Measurements from ENCODE around the gene CSF2RB.
A peak's percentile ranks its signal among the peaks of the same experiment; 100 is the strongest.

CSF2RB gene

GRCh38 chr22:36913427-36914389, at the start of gene CSF2RB:
Gene CSF2RB (plus strand): TSS chr22:36913628. CDS start chr22:36922208, 8,580 bp downstream.
- peak; percentile 6 for DNase-seq

- DNase-seq = no peak
Measured at GRCh38 chr22:36863979-36864378, 49.4 kb upstream of the CSF2RB start.

GRCh38 chr22:36864454-36865215, 48.8 kb upstream of the CSF2RB start:
- DNase-seq = no peak

- no peak for DNase-seq
Measured at GRCh38 chr22:36865346-36865745, 48.1 kb upstream of the CSF2RB start.

- DNase-seq = no peak
Measured at GRCh38 chr22:36867695-36868094, 45.7 kb upstream of the CSF2RB start.

GRCh38 chr22:36868546-36869181, 44.8 kb upstream of the CSF2RB start:
- no peak for DNase-seq

- DNase-seq = no peak
Measured at GRCh38 chr22:36870250-36870649, 43.2 kb upstream of the CSF2RB start.

GRCh38 chr22:36871669-36872081, 41.8 kb upstream of the CSF2RB start:
- no peak for DNase-seq

GRCh38 chr22:36872084-36872483, 41.3 kb upstream of the CSF2RB start:
- no peak for DNase-seq

GRCh38 chr22:36872866-36873498, 40.4 kb upstream of the CSF2RB start:
- DNase-seq = no peak

GRCh38 chr22:36873614-36874308, 39.7 kb upstream of the CSF2RB start:
- DNase-seq = peak; percentile 27

GRCh38 chr22:36874309-36874696, 39.1 kb upstream of the CSF2RB start:
- no peak for DNase-seq

GRCh38 chr22:36874736-36875135, 38.7 kb upstream of the CSF2RB start:
- no peak for DNase-seq

GRCh38 chr22:36875741-36876140, 37.7 kb upstream of the CSF2RB start:
- no peak for DNase-seq

GRCh38 chr22:36879775-36880174, 33.7 kb upstream of the CSF2RB start:
- DNase-seq = no peak

- no peak for DNase-seq
Measured at GRCh38 chr22:36881504-36882245, 31.8 kb upstream of the CSF2RB start.

- no peak for DNase-seq
Measured at GRCh38 chr22:36884349-36885158, 28.9 kb upstream of the CSF2RB start.

GRCh38 chr22:36885474-36885873, 28.0 kb upstream of the CSF2RB start:
- DNase-seq = no peak

GRCh38 chr22:36886016-36886415, 27.4 kb upstream of the CSF2RB start:
- DNase-seq = no peak

- peak; percentile 14 for DNase-seq
Measured at GRCh38 chr22:36887162-36887561, 26.3 kb upstream of the CSF2RB start.

- no peak for DNase-seq
Measured at GRCh38 chr22:36891646-36892045, 21.8 kb upstream of the CSF2RB start.
